Stimulated activated CD4-positive, alpha-beta T cell treated with anti-CD3 and anti-CD28 coated beads, Interleukin-1b, Interleukin-23, amount 100 ng/mL, for 1 hour (primary cell): ENCODE measurements around the gene TSPAN5.

ENCODE experiments used
- DNase-seq, 2 donors: peaks; one replicate each; pipeline ENCODE4 v3.0.0-alpha.2; 2020; ENCODE audit warnings: low read depth in 2 of 2

TSPAN5 gene

DNA sequence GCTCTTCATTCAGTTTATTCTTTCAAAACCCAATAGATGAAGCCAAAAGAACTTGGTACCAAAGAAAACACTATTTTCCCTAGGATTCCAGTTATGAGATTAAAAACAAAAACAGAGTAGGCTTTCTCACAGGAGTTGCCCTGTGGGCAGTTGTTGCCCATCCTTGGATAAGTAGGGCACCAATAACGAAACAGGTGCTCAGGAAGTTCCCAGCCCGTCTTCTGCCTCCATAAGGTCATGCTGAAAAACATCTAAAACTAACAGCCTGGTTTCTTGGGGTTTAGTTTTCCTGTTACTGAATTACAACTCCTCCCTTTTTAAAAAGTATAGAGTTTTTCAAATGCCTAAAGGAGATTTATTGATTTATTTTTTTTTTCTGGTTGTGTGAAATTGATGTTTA, 14.7 kb downstream of the TSPAN5 start:
- DNase-seq = no peak

DNA sequence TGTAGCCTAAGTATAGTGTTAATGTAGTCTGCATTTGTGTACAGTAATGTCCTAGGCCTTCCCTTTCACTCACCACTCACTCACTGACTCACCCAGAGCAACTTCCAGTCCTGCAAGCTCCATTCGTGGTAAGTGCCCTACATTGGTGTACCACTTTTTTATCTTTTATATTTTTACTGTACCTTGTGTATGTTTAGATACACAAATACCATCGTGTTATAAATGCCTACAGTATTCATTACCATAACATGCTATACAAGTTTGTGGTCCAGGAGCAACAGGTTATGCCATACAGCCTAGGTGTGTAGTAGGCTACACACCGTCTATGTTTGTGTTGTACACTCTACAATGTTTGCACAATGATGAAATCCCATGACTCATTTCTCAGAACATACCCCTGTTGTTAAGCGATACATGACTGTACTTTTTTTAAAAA, 15.4 kb downstream of the TSPAN5 start:
- no peak for DNase-seq

DNA sequence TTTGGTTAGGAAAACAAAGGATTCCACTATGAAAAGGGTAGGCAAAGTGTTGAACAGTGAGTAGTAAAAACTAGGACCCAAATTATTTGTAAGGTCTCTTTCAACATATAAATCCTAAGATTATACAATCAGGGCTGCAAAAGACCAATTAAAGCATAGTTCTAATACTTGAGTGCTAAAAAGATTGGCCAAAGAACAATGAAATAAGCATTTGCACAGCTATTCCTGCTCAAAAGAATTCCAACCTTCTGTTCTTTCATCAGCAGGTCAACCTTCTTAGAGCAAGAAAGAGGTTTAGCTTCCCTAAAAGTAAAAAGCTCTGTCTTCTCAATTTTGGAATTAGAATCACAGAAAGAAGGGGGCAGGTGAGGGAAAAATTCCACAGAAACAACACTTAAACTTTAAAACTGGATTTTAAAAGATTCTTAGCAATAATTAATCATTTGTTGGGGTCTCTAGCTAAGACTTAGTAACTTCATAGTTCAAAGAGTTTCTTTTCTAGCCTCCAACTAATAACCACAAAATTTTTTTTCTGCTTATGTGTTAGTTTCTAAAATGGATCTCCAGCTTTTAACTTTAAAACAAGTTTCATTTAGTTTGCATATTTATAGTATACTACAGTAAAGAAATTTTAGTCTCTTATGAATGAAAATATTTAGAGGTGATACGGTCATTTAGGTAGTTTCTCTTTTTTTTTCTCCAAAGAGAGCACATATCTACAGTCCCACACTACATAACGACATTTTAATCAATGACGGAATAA, 16.3 kb downstream of the TSPAN5 start:
- DNase-seq = no peak

DNA sequence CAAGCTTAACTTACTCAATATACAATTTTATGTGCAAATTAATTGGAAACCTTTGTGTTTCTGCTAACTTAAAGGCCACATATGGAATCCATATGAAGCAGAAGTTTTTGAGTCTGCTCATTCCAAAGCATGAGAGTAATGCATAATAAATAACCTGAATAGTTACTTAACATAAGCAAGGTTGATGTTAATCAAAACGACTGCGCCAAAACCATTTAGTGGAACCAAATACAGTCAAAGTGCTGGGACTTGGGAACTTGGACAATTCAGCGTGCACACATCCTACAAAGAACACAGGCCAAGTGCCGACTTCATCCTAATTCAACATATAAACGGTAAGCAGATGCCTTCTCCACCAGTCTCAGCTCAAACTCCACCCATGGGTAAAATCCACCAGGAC, 17.0 kb downstream of the TSPAN5 start:
- no peak for DNase-seq

GRCh38 chr4:98639523-98639922, 18.9 kb downstream of the TSPAN5 start:
- DNase-seq = no peak

- DNase-seq = no peak
Measured at GRCh38 chr4:98639108-98639507, 19.3 kb downstream of the TSPAN5 start.

DNA sequence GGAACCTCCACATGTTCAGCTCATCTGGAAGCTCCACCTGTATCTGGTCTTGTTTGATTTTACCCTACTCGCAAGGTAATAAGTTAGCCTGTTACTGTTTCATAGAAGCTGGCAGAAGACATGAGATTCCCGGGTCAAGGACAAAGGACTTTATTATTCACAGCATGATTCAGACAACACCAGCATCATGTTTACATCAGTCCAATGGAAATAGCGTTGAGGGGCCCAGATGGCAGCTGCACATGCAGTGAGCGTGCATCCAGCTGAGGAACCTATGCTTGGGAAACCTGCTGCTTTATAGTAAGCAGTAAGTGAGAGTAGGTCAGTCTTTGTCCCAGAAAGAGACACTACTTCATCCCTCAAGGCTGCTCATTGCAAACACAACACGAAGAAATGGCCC, 19.8 kb downstream of the TSPAN5 start:
- no peak for DNase-seq

DNA sequence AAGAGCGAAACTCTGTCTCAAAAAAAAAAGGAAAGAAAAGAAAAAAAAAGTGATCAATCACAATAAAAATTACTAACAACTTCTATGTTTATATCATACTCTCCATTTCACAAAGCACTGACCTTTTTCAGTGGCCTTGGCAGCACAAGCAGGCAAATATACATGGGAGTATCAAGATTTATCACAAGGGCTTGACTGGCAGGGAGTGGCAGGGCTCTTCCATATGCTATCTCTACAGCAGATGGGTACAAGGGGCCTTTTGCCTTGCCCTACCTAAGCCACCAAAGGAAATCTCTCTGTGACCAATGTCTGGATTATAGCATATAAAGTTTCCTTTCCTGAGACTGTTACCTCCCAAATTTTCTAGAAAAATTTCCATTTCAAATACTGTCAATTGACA, 24.4 kb downstream of the TSPAN5 start:
- DNase-seq = no peak

GRCh38 chr4:98633159-98633558, 25.3 kb downstream of the TSPAN5 start:
- no peak for DNase-seq

- no peak for DNase-seq
Measured at GRCh38 chr4:98632258-98632657, 26.2 kb downstream of the TSPAN5 start.

DNA sequence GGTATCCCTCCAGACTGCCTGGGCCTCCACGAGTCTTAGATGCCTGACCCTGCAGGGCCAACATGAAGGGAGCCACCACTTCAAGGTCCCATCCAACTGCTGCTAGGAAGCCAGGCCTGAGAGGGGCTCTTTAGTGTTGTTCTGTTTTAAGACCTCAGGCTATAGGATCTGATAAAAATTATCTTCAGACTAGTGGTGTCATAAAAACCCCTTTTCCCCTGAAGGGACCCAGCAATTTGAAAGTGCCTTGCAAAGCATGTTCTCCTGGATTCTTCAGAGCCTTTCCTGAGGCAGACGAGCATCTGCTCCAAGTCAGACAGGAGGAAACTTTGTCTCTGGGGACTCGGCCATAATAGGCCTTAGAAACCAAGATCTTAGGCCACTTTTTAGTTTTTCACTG, 26.9 kb downstream of the TSPAN5 start:
- DNase-seq = no peak

DNA sequence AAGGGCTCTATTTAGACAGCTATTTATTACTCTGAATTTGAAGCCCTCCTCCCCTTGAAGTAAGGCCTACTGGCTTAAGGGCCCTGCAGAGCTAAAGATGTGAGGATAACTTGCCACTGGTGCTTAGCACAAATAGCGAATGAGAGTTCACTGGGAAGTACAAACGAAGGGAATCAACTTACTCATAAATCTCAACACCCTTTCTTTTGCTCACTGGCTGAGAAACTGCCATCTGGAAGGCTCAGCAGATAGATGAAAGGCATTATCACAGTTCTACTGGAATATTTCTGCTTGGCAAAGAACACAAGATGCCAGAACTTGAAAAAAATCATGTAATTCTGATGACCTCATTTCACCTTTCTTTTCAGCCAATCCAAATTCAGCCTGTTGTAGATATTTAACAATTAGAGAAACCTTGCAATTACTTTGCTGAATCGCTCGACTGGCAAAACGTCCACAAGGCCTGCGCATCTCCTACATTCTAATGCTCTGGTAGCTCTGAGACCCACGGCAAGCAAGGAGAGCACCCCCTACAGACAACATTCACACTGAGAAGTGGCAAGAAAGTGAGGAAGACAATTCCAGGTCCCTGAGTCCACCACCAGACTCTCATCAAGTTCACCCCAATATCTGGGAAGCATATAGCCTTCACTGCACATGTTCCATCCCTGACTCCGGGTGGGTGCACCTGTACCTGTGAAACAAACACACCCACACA, 27.5 kb downstream of the TSPAN5 start:
- DNase-seq = no peak

- DNase-seq = no peak
Measured at GRCh38 chr4:98627531-98628257, 30.7 kb downstream of the TSPAN5 start.

GRCh38 chr4:98626350-98626749, 32.1 kb downstream of the TSPAN5 start:
- no peak for DNase-seq

DNA sequence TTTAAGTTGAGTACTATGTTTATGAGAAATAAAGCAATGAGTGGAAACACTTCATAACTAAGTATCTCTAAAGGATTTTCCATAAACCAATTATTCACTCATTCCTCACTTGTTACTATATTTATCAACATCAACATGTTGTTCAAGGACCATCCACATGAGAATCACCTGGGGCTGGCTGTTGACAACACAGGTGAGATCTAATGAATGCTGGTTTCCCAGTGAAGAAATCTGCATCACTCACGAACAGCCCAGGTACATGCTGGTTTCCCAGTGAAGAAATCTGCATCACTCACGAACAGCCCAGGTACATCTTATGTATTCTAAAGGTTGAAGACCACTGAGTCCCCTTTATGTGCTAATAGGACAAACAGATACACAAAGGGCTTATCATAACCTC, 32.5 kb downstream of the TSPAN5 start:
- DNase-seq = no peak

DNA sequence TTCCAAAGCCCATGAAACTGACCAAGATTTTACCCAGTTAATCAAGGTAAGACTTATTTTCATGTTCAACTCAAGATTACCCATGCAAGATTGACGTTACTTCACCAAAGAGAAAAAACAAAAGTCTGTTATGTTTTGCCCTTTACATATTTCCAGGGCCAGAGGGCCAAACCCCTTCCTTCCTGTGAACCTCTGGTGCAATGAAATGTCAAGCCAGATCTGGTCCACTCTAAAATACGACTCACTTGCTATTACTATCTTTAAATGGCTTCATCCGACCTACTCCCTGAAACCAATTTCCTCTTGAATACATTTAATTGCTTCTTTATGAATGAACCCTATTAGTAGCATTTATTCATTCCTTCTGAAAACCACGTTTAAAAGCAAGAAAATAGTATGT, 33.0 kb downstream of the TSPAN5 start:
- no peak for DNase-seq

DNA sequence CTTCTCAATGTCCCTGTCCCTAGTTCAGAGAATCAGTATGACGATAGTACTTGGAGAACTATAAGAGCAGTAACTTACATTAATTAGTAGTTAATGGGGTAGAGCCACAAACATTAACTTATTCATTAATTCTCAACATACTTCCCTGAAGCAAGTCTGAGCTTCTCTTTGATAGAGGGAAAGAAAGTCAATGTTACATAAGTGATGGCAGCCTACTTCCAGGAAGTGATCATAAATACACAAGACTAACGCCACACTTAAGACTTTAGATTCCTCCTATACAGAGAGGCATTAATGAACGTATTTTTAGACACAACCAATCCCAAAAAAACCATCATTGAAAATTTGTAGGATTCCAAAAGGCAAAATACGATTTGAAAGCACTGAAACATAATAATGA, 33.8 kb downstream of the TSPAN5 start:
- no peak for DNase-seq

DNA sequence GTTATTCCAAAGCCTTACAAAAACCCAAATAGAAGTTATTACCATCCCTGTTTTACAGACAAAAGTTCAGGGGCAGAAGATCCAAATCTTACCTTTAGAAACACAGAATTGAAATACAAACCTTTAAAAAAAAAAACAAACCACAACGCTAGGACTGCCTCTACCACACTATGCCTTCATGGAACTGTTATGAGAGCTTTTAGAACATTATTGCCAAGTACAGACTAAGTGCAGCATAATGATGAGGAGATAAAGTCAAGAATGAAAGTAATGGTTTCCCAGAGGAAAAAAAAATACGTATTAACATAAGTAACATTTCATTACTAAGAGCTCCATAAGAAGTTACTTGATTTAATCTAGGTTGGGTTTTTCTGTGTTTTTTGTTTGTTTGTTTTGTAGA, 34.3 kb downstream of the TSPAN5 start:
- DNase-seq = no peak

DNA sequence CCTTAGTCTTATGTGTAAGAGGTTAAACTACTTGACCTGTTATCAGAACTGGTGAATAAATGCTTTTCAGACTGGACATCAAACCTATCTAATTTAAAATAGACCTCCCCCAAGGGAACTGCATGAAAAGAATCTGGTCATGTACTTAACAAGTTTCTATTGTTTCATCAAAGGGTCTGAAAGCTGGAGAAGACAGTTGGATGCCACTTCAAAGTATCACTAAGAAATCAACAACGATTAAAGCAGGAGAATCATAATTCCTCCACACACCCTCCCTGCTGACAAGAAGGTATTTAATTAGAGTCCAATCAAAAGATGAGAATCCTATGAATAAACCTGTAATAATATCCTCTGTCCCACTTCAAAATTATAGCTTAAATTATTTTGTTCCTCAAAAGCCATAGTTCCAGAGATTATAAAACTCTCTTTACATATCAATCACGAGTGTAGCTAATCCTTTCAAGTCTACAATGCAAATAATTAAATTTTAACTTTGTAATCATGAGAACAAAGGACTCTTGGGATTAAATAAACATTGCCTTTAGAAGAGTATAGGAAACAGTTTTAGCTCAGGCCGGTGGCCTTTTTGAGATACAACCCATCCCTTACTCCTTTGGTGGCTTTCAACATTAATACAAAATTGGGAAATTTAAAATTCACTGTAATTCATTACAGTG, 35.1 kb downstream of the TSPAN5 start:
- no peak for DNase-seq

DNA sequence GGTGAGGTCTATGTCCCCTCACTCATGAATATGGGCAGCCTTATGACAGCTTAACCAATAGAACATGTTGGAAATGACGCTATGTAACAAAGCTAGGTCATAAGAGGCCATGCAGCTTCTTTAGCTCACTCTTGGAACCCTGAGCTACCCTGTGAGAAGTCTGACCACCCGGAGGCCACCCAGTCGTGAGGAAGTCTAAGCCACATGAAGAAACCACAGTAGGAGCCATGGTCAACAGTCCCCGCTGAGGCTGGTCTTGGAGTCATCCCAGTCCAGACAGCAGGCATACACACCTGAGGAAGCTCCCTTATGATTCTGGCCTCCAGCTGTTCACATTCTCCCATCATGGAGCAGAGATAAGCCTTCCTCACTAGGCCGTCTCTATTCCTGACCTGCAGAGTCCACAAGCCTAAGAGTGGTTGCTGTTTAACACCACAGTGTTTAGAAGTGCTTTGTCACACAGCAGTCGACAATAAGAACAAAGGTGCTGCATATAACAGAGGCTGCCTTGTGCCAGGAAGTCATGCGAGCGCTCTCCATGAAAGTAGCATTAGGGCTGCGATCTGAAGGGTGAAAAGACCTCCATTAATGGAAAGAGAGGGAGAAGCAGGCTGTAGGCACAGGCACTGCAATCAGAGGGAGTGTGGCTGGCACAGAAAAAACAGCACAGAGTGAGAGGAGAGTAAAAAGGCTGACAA, 38.2 kb downstream of the TSPAN5 start:
- no peak for DNase-seq

DNA sequence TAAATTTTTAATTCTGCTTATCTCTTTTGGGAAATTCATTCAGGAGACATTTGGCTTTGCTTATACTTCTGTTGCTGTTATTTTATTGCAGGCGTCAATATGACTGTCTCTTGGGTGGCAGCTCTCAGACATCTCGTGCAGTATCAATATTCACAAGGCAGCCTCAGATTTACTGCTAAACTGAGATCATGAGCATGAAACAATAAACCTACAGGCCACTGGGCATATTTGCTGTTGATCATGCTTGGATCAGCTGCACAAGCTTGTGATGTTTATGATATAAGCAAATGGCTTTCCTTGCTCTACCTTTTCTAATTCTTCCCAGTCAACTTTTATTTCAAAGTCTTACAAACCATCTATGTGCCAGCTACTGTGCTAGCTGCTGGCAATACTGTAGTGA, 39.2 kb downstream of the TSPAN5 start:
- no peak for DNase-seq

GRCh38 chr4:98618680-98619079, 39.7 kb downstream of the TSPAN5 start:
- DNase-seq = no peak
